ENCODE data around the gene MCM3AP.

Gene MCM3AP

GRCh38 chr21:46273341-46273740, 12.1 kb downstream of the MCM3AP start:
- Histone ChIP-seq H3K9ac (ENCODE audit: insufficient read length) (no peak overlapping the region), H3K4me3 (no peak overlapping the region), H3K27ac (no peak overlapping the region), H3K36me3 (ENCODE audit: insufficient read depth, low read length) (peaks cover 90% of the 10 kb centered on the region), H3K9me3 (ENCODE audit: low read depth, low read length) (no peaks in the 10 kb centered on the region)
- DNase-seq (ENCODE audit: low read depth, low spot score) = no peak
- no peak for TF ChIP-seq EZH2 (IDR thresholded peaks at IDR 0.05)
- no peak for TF ChIP-seq FOXP2 (optimal IDR thresholded peaks at IDR 0.05; ENCODE audit: control extremely low read depth, extremely low read length, insufficient read depth)
- TF ChIP-seq POLR2AphosphoS5 (IDR thresholded peaks at IDR 0.05; ENCODE audit: borderline replicate concordance, low read depth, low read length) = no peak

- no peak overlapping the region for H3K27ac ChIP-seq
- peaks cover 85% of the 10 kb centered on the region for H3K36me3 ChIP-seq (ENCODE audit: insufficient read depth, low read length)
- no peak overlapping the region for H3K9ac ChIP-seq (ENCODE audit: insufficient read length)
- H3K4me3 ChIP-seq = no peak overlapping the region
- no peak for TF ChIP-seq EZH2 (IDR thresholded peaks at IDR 0.05)
- no peak for DNase-seq (ENCODE audit: low read depth, low spot score)
- no peaks in the 10 kb centered on the region for H3K9me3 ChIP-seq (ENCODE audit: low read depth, low read length)
Measured at GRCh38 chr21:46269466-46269865, 15.9 kb downstream of the MCM3AP start.

GRCh38 chr21:46268371-46268770, 17.0 kb downstream of the MCM3AP start:
- H3K9ac ChIP-seq (ENCODE audit: insufficient read length) = no peak overlapping the region
- H3K4me3 ChIP-seq = no peak overlapping the region
- no peak for TF ChIP-seq EZH2 (IDR thresholded peaks at IDR 0.05)
- TF ChIP-seq FOXP2 (optimal IDR thresholded peaks at IDR 0.05; ENCODE audit: control extremely low read depth, extremely low read length, insufficient read depth) = no peak
- TF ChIP-seq POLR2AphosphoS5 (IDR thresholded peaks at IDR 0.05; ENCODE audit: borderline replicate concordance, low read depth, low read length) = no peak
- no peaks in the 10 kb centered on the region for H3K9me3 ChIP-seq (ENCODE audit: low read depth, low read length)
- peaks cover 80% of the 10 kb centered on the region for H3K36me3 ChIP-seq (ENCODE audit: insufficient read depth, low read length)
- no peak for DNase-seq (ENCODE audit: low read depth, low spot score)
- no peak overlapping the region for H3K27ac ChIP-seq

- Histone ChIP-seq H3K36me3 (ENCODE audit: insufficient read depth, low read length) (peaks cover 70% of the 10 kb centered on the region), H3K9me3 (ENCODE audit: low read depth, low read length) (no peaks in the 10 kb centered on the region), H3K27ac (no peak overlapping the region), H3K4me3 (no peak overlapping the region), H3K9ac (ENCODE audit: insufficient read length) (no peak overlapping the region)
- no peak for DNase-seq (ENCODE audit: low read depth, low spot score)
- TF ChIP-seq FOXP2 (optimal IDR thresholded peaks at IDR 0.05; ENCODE audit: control extremely low read depth, extremely low read length, insufficient read depth) = no peak
- no peak for TF ChIP-seq POLR2AphosphoS5 (IDR thresholded peaks at IDR 0.05; ENCODE audit: borderline replicate concordance, low read depth, low read length)
- TF ChIP-seq EZH2 (IDR thresholded peaks at IDR 0.05) = no peak
Measured at GRCh38 chr21:46266946-46267345, 18.5 kb downstream of the MCM3AP start.

GRCh38 chr21:46265736-46266525, 19.5 kb downstream of the MCM3AP start:
- no peak for DNase-seq (ENCODE audit: low read depth, low spot score)
- H3K27ac ChIP-seq = no peak overlapping the region
- H3K36me3 ChIP-seq (ENCODE audit: insufficient read depth, low read length) = peaks cover 65% of the 10 kb centered on the region

GRCh38 chr21:46264690-46265144, 20.7 kb downstream of the MCM3AP start:
- Histone ChIP-seq H3K4me3 (no peak overlapping the region), H3K27ac (no peak overlapping the region), H3K36me3 (ENCODE audit: insufficient read depth, low read length) (peaks cover 62% of the 10 kb centered on the region), H3K9me3 (ENCODE audit: low read depth, low read length) (no peaks in the 10 kb centered on the region), H3K9ac (ENCODE audit: insufficient read length) (no peak overlapping the region)
- no peak for DNase-seq (ENCODE audit: low read depth, low spot score)
- no peak for TF ChIP-seq EZH2 (IDR thresholded peaks at IDR 0.05)
- TF ChIP-seq FOXP2 (optimal IDR thresholded peaks at IDR 0.05; ENCODE audit: control extremely low read depth, extremely low read length, insufficient read depth) = no peak
- no peak for TF ChIP-seq POLR2AphosphoS5 (IDR thresholded peaks at IDR 0.05; ENCODE audit: borderline replicate concordance, low read depth, low read length)

More at GRCh38 chr21:46265736-46266525, 19.5 kb downstream of the MCM3AP start:
- TF ChIP-seq FOXP2 (optimal IDR thresholded peaks at IDR 0.05; ENCODE audit: control extremely low read depth, extremely low read length, insufficient read depth) (no peak), POLR2AphosphoS5 (IDR thresholded peaks at IDR 0.05; ENCODE audit: borderline replicate concordance, low read depth, low read length) (peak; percentile 30; the same call in 1 of the 2 replicates), EZH2 (IDR thresholded peaks at IDR 0.05) (no peak)
- no peak overlapping the region for H3K9ac ChIP-seq (ENCODE audit: insufficient read length)
- H3K4me3 ChIP-seq = no peak overlapping the region
- H3K9me3 ChIP-seq (ENCODE audit: low read depth, low read length) = no peaks in the 10 kb centered on the region

- H3K36me3 ChIP-seq (ENCODE audit: insufficient read depth, low read length) = peaks cover 56% of the 10 kb centered on the region
- H3K9me3 ChIP-seq (ENCODE audit: low read depth, low read length) = no peaks in the 10 kb centered on the region
- no peak overlapping the region for H3K9ac ChIP-seq (ENCODE audit: insufficient read length)
- DNase-seq (ENCODE audit: low read depth, low spot score) = no peak
- no peak overlapping the region for H3K27ac ChIP-seq
- TF ChIP-seq EZH2 (IDR thresholded peaks at IDR 0.05) (no peak), FOXP2 (optimal IDR thresholded peaks at IDR 0.05; ENCODE audit: control extremely low read depth, extremely low read length, insufficient read depth) (no peak), POLR2AphosphoS5 (IDR thresholded peaks at IDR 0.05; ENCODE audit: borderline replicate concordance, low read depth, low read length) (no peak)
- no peak overlapping the region for H3K4me3 ChIP-seq
Measured at GRCh38 chr21:46264046-46264689, 21.2 kb downstream of the MCM3AP start.

GRCh38 chr21:46256501-46256994, 28.9 kb downstream of the MCM3AP start:
- no peak for DNase-seq (ENCODE audit: low read depth, low spot score)
- H3K36me3 ChIP-seq (ENCODE audit: insufficient read depth, low read length) = peaks cover 81% of the 10 kb centered on the region

More at GRCh38 chr21:46256501-46256994, 28.9 kb downstream of the MCM3AP start:
- Histone ChIP-seq H3K27ac (no peak overlapping the region), H3K4me3 (no peak overlapping the region), H3K9me3 (ENCODE audit: low read depth, low read length) (no peaks in the 10 kb centered on the region), H3K9ac (ENCODE audit: insufficient read length) (no peak overlapping the region)
- no peak for TF ChIP-seq FOXP2 (optimal IDR thresholded peaks at IDR 0.05; ENCODE audit: control extremely low read depth, extremely low read length, insufficient read depth)
- no peak for TF ChIP-seq POLR2AphosphoS5 (IDR thresholded peaks at IDR 0.05; ENCODE audit: borderline replicate concordance, low read depth, low read length)
- TF ChIP-seq EZH2 (IDR thresholded peaks at IDR 0.05) = no peak

Data from SK-N-MC (cell line).